HG02943 (cell line): ENCODE data around the gene CRYL1.

Source experiments
- ATAC-seq: cut with Tn5 transposase; IDR thresholded peaks from one replicate; pipeline ENCODE4 v1.9.1; 2021; ENCODE audit warnings: mild to moderate bottlenecking, low read depth, moderate library complexity; ENCODE audit not compliant: unreplicated experiment

The CRYL1 gene

GRCh38 chr13:20353973-20354372 is 171.7 kb downstream of the CRYL1 start:
- ATAC-seq = no peak
